ENCODE measurements around the gene THSD4.

Gene THSD4

DNA sequence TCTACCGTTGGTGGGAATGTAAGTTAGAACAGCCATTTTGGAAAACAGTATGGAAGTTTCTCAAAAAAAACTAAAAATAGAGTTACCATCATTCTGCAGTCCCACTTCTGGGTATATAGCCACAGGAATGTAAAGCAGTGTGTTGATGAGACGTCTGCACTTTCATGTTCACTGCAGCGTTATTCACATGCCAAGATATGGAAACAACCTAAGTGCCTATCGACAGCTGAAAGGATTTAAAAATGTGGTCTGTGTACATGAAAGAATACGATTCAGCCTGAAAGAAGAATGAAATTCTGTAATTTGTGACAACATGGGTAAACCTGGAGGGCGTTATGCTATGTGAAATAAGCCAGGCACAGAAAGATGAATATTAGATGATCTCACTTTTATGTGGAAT, 157.7 kb downstream of the THSD4 start:
- DNase-seq, result no peak

DNA sequence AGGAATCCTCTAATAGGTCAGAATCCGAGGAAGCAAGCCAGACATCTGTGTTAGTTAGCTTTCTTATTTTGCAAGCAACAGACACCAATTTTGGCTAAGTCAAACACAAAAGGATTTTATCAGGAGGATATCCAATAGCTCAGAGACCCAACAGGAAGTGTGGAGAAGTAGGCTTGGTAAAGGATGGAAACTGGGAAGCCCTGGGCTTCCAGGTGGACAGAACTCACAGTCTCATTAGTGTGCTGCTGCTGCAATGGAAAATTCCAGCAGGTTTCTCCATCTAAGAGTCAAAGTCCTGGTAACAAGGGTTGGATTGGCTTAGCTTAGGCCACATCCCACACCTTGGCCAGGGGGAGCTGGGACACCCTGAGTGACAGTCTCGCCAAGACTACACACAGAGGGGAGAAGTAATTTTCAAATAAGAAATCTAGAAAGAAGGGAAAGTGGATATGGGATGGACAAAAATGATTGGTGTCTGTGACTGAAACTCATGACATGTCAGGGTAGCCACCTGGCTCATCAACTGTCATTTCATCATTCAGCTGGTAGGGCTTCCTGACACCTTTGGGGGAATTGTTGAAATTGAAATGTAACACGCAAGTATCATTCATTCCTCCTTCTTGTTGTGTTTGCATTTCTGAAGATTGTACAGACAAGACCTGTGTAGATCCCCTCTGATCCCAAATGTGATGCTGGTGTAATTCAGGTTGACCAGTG, 158.6 kb downstream of the THSD4 start:
- DNase-seq, result no peak

GRCh38 chr15:71274448-71274798, 159.2 kb downstream of the THSD4 start:
- DNase-seq, result no peak

DNA sequence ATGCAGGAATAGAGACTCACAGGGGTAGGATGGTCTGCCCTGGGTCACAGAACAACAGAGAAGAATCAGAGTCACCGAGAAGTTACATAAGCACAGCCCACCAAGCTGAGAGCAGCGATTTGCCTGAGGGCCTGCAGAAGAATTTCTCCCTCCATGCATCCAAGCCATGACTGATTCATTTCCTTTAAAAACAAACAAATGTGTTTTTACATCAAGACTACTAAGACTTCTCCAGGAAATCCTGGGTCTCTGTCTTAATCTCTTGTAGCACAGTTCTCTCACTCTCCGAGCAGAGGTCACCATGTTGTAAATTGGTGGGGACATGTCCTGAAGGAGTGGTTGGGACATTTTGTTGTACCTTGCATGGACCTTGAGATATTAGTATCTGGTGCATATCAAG, 159.8 kb downstream of the THSD4 start:
- no peak for DNase-seq

DNA sequence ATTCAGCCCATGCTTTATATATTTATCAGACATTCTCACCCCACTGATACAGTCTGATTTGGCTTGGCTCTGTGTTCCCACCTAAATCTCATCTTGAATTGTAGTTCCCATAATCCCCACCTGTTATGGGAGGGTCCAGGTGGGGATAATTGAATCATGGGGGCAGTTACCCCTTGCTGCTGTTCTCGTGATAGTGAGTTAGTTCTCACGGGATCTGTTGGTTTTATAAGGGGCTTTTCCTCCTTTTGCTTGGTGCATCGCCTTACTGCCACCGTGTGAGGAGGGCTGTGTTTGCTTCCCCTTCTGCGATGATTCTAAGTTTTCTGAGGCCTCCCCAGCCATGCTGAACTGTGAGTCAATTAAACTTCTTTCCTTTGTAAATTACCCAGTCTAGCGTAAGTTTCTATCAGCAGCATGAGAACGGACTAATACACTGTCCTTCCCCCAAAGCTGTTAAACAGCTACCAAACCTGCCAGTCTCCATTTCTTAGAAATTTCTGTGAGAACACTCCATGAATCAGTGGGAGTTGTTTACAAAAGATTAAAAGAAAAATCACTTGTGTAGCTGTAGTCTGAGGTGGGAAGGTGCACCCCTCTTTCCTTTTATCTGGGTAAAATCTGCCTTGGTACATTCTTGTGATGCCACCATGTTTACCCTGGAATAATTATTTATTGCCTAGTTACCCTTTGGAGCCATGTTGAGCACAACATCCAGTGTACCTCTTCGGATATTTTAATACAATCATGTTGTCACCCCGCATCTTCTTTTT, 160.5 kb downstream of the THSD4 start:
- DNase-seq, result no peak

DNA sequence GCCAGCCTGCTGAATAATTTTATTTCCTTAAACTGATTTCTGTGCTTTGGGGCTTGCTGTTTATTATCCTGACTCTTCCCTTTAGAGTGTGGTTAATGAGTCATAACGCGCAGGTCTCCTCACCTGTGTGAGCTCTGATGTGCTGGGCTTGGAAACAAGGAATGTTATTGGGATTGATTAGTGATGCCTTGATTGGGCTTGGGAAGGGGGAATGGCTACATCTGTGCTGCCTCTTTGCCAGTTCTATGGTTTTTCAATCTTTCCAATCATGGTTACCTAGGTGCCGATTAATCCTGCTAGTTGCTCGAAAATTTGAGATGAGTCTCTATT, 161.0 kb downstream of the THSD4 start:
- DNase-seq, result no peak

DNA sequence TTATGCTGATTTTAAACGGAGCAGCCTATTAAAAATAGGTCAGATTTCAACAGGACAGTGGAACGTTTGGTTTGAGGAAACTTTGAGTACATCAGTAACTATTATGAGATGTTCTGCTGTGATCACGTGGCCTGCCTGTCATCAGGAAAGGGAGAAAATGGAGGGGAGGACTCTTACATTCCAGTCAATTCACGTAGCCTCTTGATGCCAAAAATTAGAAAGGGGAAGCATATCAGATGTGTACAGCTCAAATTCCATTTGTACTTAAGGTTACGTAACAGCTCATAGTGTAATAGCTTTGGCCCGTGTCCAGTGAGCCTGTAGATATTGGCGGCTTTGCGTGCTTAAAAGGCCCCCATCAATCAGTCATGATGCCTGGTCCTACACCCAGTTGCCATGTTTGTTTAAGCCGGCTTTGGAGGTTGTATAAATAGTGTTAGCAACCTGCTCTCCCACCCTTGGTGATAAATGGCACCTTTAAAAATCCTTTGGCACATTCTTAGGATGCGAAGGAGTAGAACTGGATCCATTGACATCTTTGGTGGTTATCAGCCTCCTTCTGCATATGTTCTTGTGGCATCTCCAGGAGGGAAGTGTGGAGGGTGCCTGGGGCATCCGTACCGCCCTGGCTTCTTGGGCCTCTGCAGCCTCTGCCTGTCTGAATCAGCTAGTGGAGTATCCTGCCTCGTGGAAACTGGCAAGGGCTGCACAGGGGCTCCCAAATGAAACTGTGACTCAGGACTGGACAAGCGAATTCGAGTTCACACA, 163.9 kb downstream of the THSD4 start:
- no peak for DNase-seq

GRCh38 chr15:71279757-71280141, 164.5 kb downstream of the THSD4 start:
- DNase-seq, result no peak

- no peak for DNase-seq
Measured at GRCh38 chr15:71280206-71280605, 164.9 kb downstream of the THSD4 start.

DNA sequence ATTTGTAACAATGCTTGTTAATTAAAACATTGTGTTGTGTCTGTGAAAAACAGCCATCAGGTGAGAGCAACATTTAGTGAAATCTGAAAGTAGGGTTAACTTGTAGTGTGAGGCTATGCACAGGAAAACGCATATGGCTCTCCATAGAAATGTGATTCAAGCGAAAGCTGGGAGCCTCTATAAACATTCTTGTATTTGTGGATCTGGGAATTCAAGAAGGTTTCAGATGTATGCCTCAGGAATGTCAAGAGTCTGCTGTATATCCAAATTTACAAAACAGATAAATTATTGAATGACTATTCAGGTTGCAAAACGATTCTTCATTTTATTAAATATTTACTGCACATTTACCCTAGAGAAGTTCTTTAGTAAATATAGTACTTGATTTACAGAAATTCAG, 166.0 kb downstream of the THSD4 start:
- DNase-seq, result no peak

DNA sequence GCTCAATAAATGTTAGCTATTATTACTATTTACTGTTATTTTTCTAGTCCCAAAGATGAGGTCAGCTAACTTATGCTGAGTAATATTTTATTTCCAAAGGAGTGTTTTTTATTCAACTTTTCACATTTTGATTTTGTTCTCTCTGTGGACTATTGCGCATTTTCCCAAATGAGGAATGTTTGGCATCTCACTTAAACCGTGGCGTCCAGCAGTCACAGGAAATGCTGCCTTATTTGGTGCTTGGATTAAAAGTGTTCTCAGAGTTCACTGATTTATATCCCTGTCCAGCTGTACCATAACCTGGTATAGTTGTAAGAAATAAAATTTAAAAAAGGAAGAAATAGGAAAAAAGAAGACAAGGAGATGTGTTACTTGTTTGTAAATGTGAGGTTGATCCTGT, 166.8 kb downstream of the THSD4 start:
- no peak for DNase-seq

GRCh38 chr15:71288348-71288955, 173.2 kb downstream of the THSD4 start:
- no peak for DNase-seq

DNA sequence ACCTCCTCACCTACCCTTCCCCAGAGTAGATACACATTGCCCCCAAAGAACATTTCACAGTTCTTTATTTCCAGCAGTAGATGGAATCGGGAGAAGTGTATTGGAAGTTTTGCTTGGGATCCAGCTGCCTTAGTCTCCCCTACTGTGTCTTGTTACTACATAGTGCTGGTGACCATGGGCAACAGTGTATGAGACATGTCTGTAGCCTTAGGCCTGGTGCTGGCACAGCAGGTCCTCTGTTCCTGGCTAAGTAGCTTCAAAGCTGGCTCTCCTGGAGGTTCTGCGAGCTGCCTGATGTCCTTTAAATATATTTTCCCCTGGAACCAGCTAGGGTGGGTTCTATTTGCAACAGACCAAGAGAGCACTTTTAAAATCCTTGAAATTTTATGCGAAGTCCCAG, 174.7 kb downstream of the THSD4 start:
- DNase-seq, result no peak

- no peak for DNase-seq
Measured at GRCh38 chr15:71290881-71291635, 175.8 kb downstream of the THSD4 start.

GRCh38 chr15:71291723-71292122, 176.5 kb downstream of the THSD4 start:
- no peak for DNase-seq

GRCh38 chr15:71293723-71294122, 178.5 kb downstream of the THSD4 start:
- DNase-seq, result no peak

GRCh38 chr15:71294251-71294910, 179.1 kb downstream of the THSD4 start:
- no peak for DNase-seq

DNA sequence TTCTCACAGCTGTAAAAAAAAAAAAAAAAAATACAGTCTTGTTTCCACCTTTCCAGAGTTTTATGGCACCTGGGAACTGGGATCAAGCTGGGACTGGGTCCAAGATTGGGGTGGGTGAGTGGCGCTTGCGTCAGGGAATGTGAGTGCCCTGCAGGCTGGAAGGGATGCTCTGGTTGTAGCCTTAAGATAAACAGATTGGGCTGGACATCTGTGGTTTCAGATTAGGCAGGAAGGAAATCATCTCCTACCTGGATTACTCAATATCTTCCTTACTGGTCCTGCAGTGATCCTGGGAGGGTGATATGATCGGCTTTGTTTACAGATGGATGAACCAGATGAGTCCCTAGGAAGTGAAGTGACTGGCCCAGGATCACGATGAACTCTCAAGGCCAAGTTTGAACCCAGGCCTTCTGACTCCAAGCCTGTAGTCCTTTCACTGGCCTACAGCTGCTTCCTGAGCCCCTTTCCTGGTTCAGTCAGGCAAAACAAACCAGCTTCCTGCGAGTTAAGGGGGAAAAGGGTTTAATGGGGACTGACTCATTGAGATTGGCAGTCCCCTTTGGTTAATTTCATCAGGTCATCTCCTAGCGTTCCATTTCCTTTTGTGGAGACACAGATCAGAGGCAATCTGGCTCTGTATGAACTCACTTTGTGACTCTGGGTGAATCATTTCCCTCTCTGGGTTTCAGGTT, 179.8 kb downstream of the THSD4 start:
- DNase-seq, result no peak

DNA sequence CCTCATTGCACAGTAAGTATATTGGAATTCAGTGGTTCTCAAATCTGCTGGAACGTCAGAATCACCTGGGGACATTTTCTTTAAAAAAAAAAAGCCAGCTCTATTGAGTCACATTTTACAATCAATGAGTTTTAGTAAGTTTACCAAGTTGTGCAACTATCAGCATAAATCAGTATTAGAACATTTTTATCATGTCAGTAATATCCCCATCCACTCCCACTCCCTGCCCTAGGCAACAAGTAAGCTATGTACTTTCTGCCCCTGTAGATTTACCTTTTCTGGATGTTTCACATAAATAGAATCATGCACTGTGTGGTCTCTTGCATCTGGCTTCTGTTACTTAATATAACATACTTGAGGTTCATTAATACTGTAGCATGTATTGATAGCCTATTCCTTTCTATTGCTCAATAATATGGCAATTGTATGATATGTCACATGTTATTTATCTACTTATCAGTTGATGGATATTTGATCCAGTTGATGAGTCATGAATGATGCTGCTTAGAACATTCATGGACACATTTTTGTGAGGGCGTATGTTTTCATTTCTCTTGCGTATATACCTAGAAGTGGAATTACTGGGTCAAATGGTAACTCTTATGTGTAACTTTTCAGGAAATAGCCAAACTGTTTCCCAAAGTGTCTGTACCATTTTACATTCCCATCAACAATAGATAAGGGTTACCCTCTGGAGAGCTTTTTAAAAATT, 180.5 kb downstream of the THSD4 start:
- DNase-seq, result no peak

DNA sequence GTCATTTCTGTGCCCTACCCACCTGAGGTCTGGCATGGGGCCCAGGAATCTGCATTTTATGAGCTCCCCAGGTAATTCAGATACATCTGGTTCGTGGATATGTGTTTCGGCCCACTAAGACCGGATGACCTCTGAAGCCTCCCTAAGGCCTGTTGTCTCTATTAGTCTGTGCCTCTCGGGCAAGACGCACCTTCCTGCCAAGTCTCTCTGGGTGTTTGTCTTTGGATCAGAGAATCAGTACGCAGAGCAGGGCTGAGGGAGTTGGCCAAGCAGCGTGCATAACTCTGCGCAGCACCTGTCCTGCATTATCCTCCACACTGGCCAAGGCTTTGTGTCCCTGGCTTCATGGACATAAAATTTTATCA, 181.0 kb downstream of the THSD4 start:
- DNase-seq, result no peak

- no peak for DNase-seq
Measured at GRCh38 chr15:71301958-71302621, 186.8 kb downstream of the THSD4 start.
